Uterus (tissue), 4 donors: ENCODE results near the gene NEB. TPM values are rescaled to one million over a fixed set of nuclear protein-coding genes. Genes with fewer than 3 reads are reported as not detected.

Source experiments
- DNase-seq, 2 donors: peaks; one replicate each; pipeline ENCODE4 v3.0.0-alpha.2; 2019 to 2020
- H3K27ac ChIP-seq, 2 donors: fragments of 200-600 bp; sonication (generic); 1 replicate in 1 of 2; 2 replicates in 1 of 2; pipeline ENCODE4 v1.5.1; 2016 to 2018
- H3K27me3 ChIP-seq, 2 donors: fragments of 200-600 bp; sonication (generic); one replicate each; pipeline ENCODE4 v1.5.1; 2018 to 2019; ENCODE audit warnings: control low read depth in 1 of 2
- H3K36me3 ChIP-seq, 2 donors: fragments of 200-600 bp; sonication (generic); one replicate each; pipeline ENCODE4 v1.5.1; 2019; ENCODE audit warnings: control low read depth in 1 of 2
- H3K4me1 ChIP-seq, 2 donors: fragments of 200-600 bp; sonication (generic); one replicate each; pipeline ENCODE4 v1.5.1; 2018 to 2019; ENCODE audit warnings: control low read depth in 1 of 2
- H3K4me3 ChIP-seq, 2 donors: fragments of 200-600 bp; sonication (generic); 1 replicate in 1 of 2; 2 replicates in 1 of 2; pipeline ENCODE4 v1.5.1; 2018 to 2019; ENCODE audit warnings: mild to moderate bottlenecking in 1 of 2
- H3K9me3 ChIP-seq, 2 donors: fragments of 200-600 bp; sonication (generic); one replicate each; pipeline ENCODE4 v1.5.1; 2019; ENCODE audit warnings: control low read depth in 1 of 2
- POLR2A ChIP-seq, 2 donors: fragments of 450-650 bp; IDR thresholded peaks; one replicate each; pipeline ENCODE4 v1.6.1; 2016; ENCODE audit warnings: antibody characterized with exemption in 2 of 2, mild to moderate bottlenecking in 1 of 2, moderate library complexity in 1 of 2
- intact Hi-C: fragments of 100-400 bp; cut with DNase I; formaldehyde crosslinking; loops from one replicate; pipeline ENCODE4 v1.15.1; 2023; ENCODE audit warnings: low total_unique reads
- total RNA-seq, 4 donors: library from RNA; depleted of rRNA in 3 of 4; stranded (reverse); fragments of >200 nt in 3 of 4; gene quantifications; one replicate each; pipeline versions ENCODE4 v1.1.0 to v1.2.4, GENCODE V29; 2014 to 2023
- TF ChIP-seq, protein P1 (sequence below), 4 experiments: fragments of 200-600 bp in 2 of 4; fragments of 450-650 bp in 2 of 4; sonication (generic) in 2 of 4; IDR thresholded peaks; one replicate each; pipeline ENCODE4 v1.5.1; 2016 to 2019; ENCODE audit warnings: antibody characterized with exemption in 4 of 4, mild to moderate bottlenecking in 2 of 4, moderate library complexity in 1 of 4
- donor health status: DM: yes; HTN: yes; CAD: no.

The NEB gene
- total RNA-seq, 4 donors from 2014 or later, result under 0.01 to 2.2 (median 0.84) TPM

GRCh38 chr2:151472966-151473365 lies 261.3 kb downstream of the NEB start:
- Histone ChIP-seq H3K27me3 (no peaks in the 10 kb centered on the region), H3K4me1 (no peaks in the 10 kb centered on the region), H3K4me3 (no peak overlapping the region), H3K27ac (no peak overlapping the region), H3K36me3 (no peaks in the 10 kb centered on the region), H3K9me3 (no peaks in the 10 kb centered on the region)
- DNase-seq, result no peak
- TF ChIP-seq POLR2A (IDR thresholded peaks at IDR 0.05), result no peak
- TF ChIP-seq, protein P1, sequence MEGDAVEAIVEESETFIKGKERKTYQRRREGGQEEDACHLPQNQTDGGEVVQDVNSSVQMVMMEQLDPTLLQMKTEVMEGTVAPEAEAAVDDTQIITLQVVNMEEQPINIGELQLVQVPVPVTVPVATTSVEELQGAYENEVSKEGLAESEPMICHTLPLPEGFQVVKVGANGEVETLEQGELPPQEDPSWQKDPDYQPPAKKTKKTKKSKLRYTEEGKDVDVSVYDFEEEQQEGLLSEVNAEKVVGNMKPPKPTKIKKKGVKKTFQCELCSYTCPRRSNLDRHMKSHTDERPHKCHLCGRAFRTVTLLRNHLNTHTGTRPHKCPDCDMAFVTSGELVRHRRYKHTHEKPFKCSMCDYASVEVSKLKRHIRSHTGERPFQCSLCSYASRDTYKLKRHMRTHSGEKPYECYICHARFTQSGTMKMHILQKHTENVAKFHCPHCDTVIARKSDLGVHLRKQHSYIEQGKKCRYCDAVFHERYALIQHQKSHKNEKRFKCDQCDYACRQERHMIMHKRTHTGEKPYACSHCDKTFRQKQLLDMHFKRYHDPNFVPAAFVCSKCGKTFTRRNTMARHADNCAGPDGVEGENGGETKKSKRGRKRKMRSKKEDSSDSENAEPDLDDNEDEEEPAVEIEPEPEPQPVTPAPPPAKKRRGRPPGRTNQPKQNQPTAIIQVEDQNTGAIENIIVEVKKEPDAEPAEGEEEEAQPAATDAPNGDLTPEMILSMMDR (IDR thresholded peaks at IDR 0.05), result no peak
- intact Hi-C loops, result no loop called here

DNA sequence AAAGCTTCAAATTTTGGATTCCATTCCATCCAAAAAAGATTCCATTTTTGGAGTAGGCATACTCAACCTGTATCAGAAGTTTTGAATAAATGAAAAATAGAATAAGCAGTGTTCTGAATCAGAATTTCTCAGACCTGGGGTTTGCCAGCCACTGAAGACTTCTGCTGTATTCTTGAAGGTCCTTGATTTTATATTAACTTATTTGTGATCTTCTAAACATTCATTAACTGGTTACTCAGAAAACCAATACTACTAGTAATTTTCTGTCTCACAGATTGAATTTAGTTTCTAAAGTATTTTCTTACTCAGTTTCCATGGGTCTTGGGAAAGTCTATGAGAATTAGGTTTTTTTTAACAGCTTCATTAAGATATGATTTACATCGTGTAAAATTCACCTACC lies 263.7 kb downstream of the NEB start:
- no peaks in the 10 kb centered on the region for H3K27me3 ChIP-seq
- no peaks in the 10 kb centered on the region for H3K9me3 ChIP-seq
- TF ChIP-seq, protein P1 (IDR thresholded peaks at IDR 0.05), result no peak
- TF ChIP-seq POLR2A (IDR thresholded peaks at IDR 0.05), result no peak
- H3K27ac ChIP-seq, result no peak overlapping the region
- DNase-seq, result no peak
- intact Hi-C loops, result no loop called here
- no peaks in the 10 kb centered on the region for H3K36me3 ChIP-seq
- no peak overlapping the region for H3K4me3 ChIP-seq
- no peaks in the 10 kb centered on the region for H3K4me1 ChIP-seq

DNA sequence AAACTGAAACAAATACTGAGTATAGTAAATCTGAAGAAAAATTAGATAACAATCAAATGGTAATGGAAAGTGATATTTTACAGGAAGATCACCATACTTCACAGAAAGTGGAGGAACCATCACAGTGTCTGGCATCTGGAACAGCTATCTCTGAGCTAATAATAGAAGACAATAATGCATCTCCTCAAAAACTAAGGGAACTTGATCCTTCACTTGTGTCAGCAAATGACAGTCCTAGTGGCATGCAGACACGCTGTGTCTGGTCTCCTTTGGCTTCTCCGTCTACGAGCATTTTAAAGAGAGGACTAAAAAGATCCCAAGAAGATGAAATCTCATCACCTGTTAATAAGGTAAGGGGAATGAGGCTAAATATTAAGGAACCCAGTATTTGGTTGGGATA lies 268.5 kb downstream of the NEB start:
- H3K4me1 ChIP-seq, result no peaks in the 10 kb centered on the region
- DNase-seq, result no peak
- H3K4me3 ChIP-seq, result no peak overlapping the region
- intact Hi-C loops, result no loop called here
- TF ChIP-seq, protein P1 (IDR thresholded peaks at IDR 0.05), result no peak
- TF ChIP-seq POLR2A (IDR thresholded peaks at IDR 0.05), result no peak
- no peaks in the 10 kb centered on the region for H3K9me3 ChIP-seq
- H3K27ac ChIP-seq, result no peak overlapping the region
- no peaks in the 10 kb centered on the region for H3K27me3 ChIP-seq
- no peaks in the 10 kb centered on the region for H3K36me3 ChIP-seq

GRCh38 chr2:151459358-151459757 lies 274.9 kb downstream of the NEB start:
- Histone ChIP-seq H3K27me3 (no peaks in the 10 kb centered on the region), H3K4me1 (no peaks in the 10 kb centered on the region), H3K9me3 (no peaks in the 10 kb centered on the region), H3K36me3 (no peaks in the 10 kb centered on the region), H3K4me3 (no peak overlapping the region), H3K27ac (no peak overlapping the region)
- TF ChIP-seq, protein P1 (IDR thresholded peaks at IDR 0.05), result no peak
- no peak for TF ChIP-seq POLR2A (IDR thresholded peaks at IDR 0.05)
- intact Hi-C loops, result no loop called here
- DNase-seq, result no peak

DNA sequence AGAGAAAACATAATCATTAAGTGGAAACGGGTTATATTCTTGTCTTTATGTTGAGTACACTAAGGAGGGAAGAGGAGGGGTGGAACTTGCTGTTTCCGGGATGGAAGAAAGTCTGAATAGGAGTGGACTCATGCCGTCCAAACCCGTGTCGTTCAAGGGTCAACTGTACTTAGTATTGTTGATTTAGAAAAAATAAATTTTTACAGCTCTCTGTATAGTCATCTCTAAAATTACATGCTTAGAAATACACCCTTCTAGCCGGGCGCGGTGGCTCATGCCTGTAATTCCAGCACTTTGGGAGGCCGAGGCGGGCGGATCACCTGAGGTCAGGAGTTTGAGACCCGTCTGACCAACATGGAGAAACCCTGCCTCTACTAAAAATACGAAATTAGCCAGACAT lies 295.1 kb downstream of the NEB start:
- H3K9me3 ChIP-seq, result no peaks in the 10 kb centered on the region
- no peaks in the 10 kb centered on the region for H3K36me3 ChIP-seq
- intact Hi-C loops, result no loop called here
- no peaks in the 10 kb centered on the region for H3K27me3 ChIP-seq
- no peak overlapping the region for H3K4me3 ChIP-seq
- no peak for TF ChIP-seq POLR2A (IDR thresholded peaks at IDR 0.05)
- TF ChIP-seq, protein P1 (IDR thresholded peaks at IDR 0.05), result no peak
- H3K4me1 ChIP-seq, result no peaks in the 10 kb centered on the region
- no peak for DNase-seq
- no peak overlapping the region for H3K27ac ChIP-seq
